H9 (cell line): ENCODE measurements around the gene FOXN4. TPM values are rescaled to one million over a fixed set of nuclear protein-coding genes. Genes with fewer than 3 reads are reported as not detected.

Experiments used
- DNase-seq: peaks from one replicate; pipeline ENCODE4 v3.0.0-alpha.2; 2017
- H2AFZ ChIP-seq: one replicate; pipeline ENCODE4 v1.6.1; 2013; ENCODE audit warnings: mild to moderate bottlenecking, low read length, control low read depth, moderate library complexity
- H2AK5ac ChIP-seq: 2 replicates; pipeline ENCODE4 v1.6.1; 2013; ENCODE audit warnings: low read length, control low read depth, mixed read lengths; ENCODE audit not compliant: insufficient read length
- H2BK120ac ChIP-seq: one replicate; pipeline ENCODE4 v1.6.1; 2013; ENCODE audit warnings: low read depth, mild to moderate bottlenecking, low read length, control low read depth, inconsistent platforms; ENCODE audit not compliant: poor library complexity, severe bottlenecking
- H2BK12ac ChIP-seq: 2 replicates; pipeline ENCODE4 v1.6.1; 2013; ENCODE audit warnings: low read length, control low read depth, mixed read lengths, low read depth; ENCODE audit not compliant: insufficient read length
- H2BK15ac ChIP-seq: 2 replicates; pipeline ENCODE4 v1.6.1; 2013; ENCODE audit warnings: low read depth, low read length, control low read depth
- H2BK20ac ChIP-seq: one replicate; pipeline ENCODE4 v1.6.1; 2013; ENCODE audit warnings: low read depth, mild to moderate bottlenecking, low read length, control low read depth, inconsistent platforms; ENCODE audit not compliant: poor library complexity, severe bottlenecking
- H2BK5ac ChIP-seq: 2 replicates; pipeline ENCODE4 v1.6.1; 2013; ENCODE audit warnings: low read length, control low read depth, mixed read lengths; ENCODE audit not compliant: insufficient read length
- H3K14ac ChIP-seq: 2 replicates; pipeline ENCODE4 v1.6.1; 2013; ENCODE audit warnings: low read length, control low read depth; ENCODE audit not compliant: insufficient read depth
- H3K18ac ChIP-seq: 2 replicates; pipeline ENCODE4 v1.6.1; 2013; ENCODE audit warnings: low read depth, mild to moderate bottlenecking, mixed read lengths, low read length, control low read depth; ENCODE audit not compliant: insufficient read length
- H3K23ac ChIP-seq: 2 replicates; pipeline ENCODE4 v1.6.1; 2013; ENCODE audit warnings: low read length, control low read depth, mixed read lengths, low read depth; ENCODE audit not compliant: insufficient read length
- H3K23me2 ChIP-seq: 2 replicates; pipeline ENCODE4 v1.6.1; 2013; ENCODE audit warnings: low read depth, mild to moderate bottlenecking, mixed read lengths, low read length, control low read depth; ENCODE audit not compliant: insufficient read length, poor library complexity, severe bottlenecking
- H3K27ac ChIP-seq: 2 replicates; pipeline ENCODE4 v1.5.1; 2013; ENCODE audit warnings: low read length, control low read depth, mixed read lengths, low read depth; ENCODE audit not compliant: insufficient read length
- H3K27me3 ChIP-seq: 2 replicates; pipeline ENCODE4 v1.6.1; 2013; ENCODE audit warnings: low read length, control low read depth, inconsistent platforms; ENCODE audit not compliant: insufficient read depth
- H3K4ac ChIP-seq: 2 replicates; pipeline ENCODE4 v1.6.1; 2013; ENCODE audit warnings: low read depth, mild to moderate bottlenecking, control low read depth, inconsistent platforms, low read length, moderate library complexity
- H3K4me1 ChIP-seq: 2 replicates; pipeline ENCODE4 v1.6.1; 2013; ENCODE audit warnings: low read length, control low read depth, inconsistent platforms; ENCODE audit not compliant: insufficient read depth
- H3K4me2 ChIP-seq: 2 replicates; pipeline ENCODE4 v1.6.1; 2013; ENCODE audit warnings: low read length, control low read depth, mixed read lengths; ENCODE audit not compliant: insufficient read length, insufficient read depth
- H3K56ac ChIP-seq: 2 replicates; pipeline ENCODE4 v1.6.1; 2013; ENCODE audit warnings: low read depth, mild to moderate bottlenecking, mixed read lengths, low read length, control low read depth; ENCODE audit not compliant: insufficient read length
- H3K79me1 ChIP-seq: 2 replicates; pipeline ENCODE4 v1.6.1; 2013; ENCODE audit warnings: low read depth, mild to moderate bottlenecking, moderate library complexity, low read length, control low read depth, inconsistent platforms; ENCODE audit not compliant: insufficient read depth, poor library complexity, severe bottlenecking
- H3K79me2 ChIP-seq: 2 replicates; pipeline ENCODE4 v1.6.1; 2013; ENCODE audit warnings: low read length, control low read depth, inconsistent platforms; ENCODE audit not compliant: insufficient read depth
- H3K9ac ChIP-seq: 2 replicates; pipeline ENCODE4 v1.6.1; 2013; ENCODE audit warnings: low read length, control low read depth, mixed read lengths; ENCODE audit not compliant: insufficient read length; ENCODE audit errors: extremely low read depth
- H3K9me3 ChIP-seq: one replicate; pipeline ENCODE4 v1.6.1; 2013; ENCODE audit warnings: low read depth, low read length, inconsistent platforms; ENCODE audit not compliant: control insufficient read depth
- H3T11ph ChIP-seq: one replicate; pipeline ENCODE4 v1.6.1; 2013; ENCODE audit warnings: mild to moderate bottlenecking, low read length, control low read depth, inconsistent platforms
- H4K20me1 ChIP-seq: one replicate; pipeline ENCODE4 v1.6.1; 2013; ENCODE audit not compliant: control insufficient read depth, insufficient read length, insufficient read depth
- H4K5ac ChIP-seq: 2 replicates; pipeline ENCODE4 v1.6.1; 2013; ENCODE audit warnings: low read depth, mild to moderate bottlenecking, mixed read lengths, low read length, control low read depth; ENCODE audit not compliant: insufficient read length
- H4K8ac ChIP-seq: replicated peaks from 2 replicates; pipeline ENCODE4 v1.6.1; 2013; ENCODE audit warnings: low read length, control low read depth, mixed read lengths, low read depth; ENCODE audit not compliant: insufficient read length
- H4K91ac ChIP-seq: 2 replicates; pipeline ENCODE4 v1.6.1; 2013; ENCODE audit warnings: low read depth, mild to moderate bottlenecking, moderate library complexity, mixed read lengths, low read length, control low read depth; ENCODE audit not compliant: insufficient read length
- H3K27ac Mint-ChIP-seq, 3 experiments: 2 replicates in 2 of 3; 3 replicates in 1 of 3; pipeline ENCODE4 v1.8.0; 2020 to 2021; ENCODE audit warnings: mixed read lengths in 3 of 3, mild to moderate bottlenecking in 1 of 3, moderate library complexity in 1 of 3
- H3K27me3 Mint-ChIP-seq: 2 replicates; pipeline ENCODE4 v1.8.0; 2021; ENCODE audit warnings: low read depth, mild to moderate bottlenecking, moderate library complexity, mixed read lengths
- H3K36me3 Mint-ChIP-seq, 3 experiments: 2 replicates in 2 of 3; 3 replicates in 1 of 3; pipeline ENCODE4 v1.8.0; 2020 to 2021; ENCODE audit warnings: low read depth in 3 of 3, mixed read lengths in 3 of 3; ENCODE audit not compliant: insufficient read depth in 1 of 3
- H3K4me1 Mint-ChIP-seq, 2 experiments: 2 replicates each; pipeline ENCODE4 v1.8.0; 2020; ENCODE audit warnings: mixed read lengths in 2 of 2
- H3K4me3 Mint-ChIP-seq, 2 experiments: 2 replicates in 1 of 2; 3 replicates in 1 of 2; pipeline ENCODE4 v1.8.0; 2020 to 2021; ENCODE audit warnings: mild to moderate bottlenecking in 2 of 2, mixed read lengths in 2 of 2, moderate library complexity in 1 of 2
- H3K9me3 Mint-ChIP-seq, 2 experiments: 2 replicates in 1 of 2; 3 replicates in 1 of 2; pipeline ENCODE4 v1.8.0; 2020; ENCODE audit warnings: mild to moderate bottlenecking in 2 of 2, mixed read lengths in 2 of 2, moderate library complexity in 1 of 2
- WGBS: extraction: QIAGEN DNeasy Blood & Tissue Kit; methylation state at CpG from one replicate; pipeline ENCODE4 v1.1.7; 2013; ENCODE audit warnings: missing lambda C conversion rate, low lambda C conversion rate, mixed read lengths; ENCODE audit not compliant: insufficient read length; ENCODE audit errors: extremely low coverage; 5-methylcytosine and 5-hydroxymethylcytosine counted together
- total RNA-seq: library from RNA; stranded (reverse); gene quantifications from 2 replicates; pipeline ENCODE4 v1.2.1, GENCODE V29; 2021
- TF ChIP-seq, protein P1 (sequence below): fragments of 200-600 bp; sonication (generic); conservative IDR thresholded peaks from 3 replicates; pipeline ENCODE4 v1.8.0; 2021; ENCODE audit warnings: antibody characterized with exemption, mild to moderate bottlenecking

FOXN4 gene
- total RNA-seq, 1 experiment from 2014 or later, result 0.39 TPM

DNA sequence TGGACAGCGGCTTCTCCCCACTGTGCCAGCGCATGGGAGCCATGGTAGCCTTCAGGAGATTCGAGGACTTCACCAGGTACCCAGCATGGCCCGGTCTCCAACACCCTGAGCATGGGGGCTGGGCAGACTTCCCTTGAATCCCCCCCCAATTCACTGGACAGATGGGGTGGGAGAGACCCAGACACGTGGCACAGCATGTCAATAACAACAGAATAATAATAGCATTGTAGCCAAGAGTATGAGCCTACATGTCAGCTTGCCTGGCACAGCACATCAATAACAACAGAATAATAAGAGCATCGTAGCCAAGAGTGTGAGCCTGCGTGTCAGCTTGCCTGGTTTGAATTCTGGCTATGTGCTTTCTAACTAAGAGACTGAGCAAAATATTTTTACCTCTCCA lies 76.4 kb downstream of the FOXN4 start:
- Histone ChIP-seq H3K14ac (no peak overlapping the region), H4K91ac (no peak overlapping the region), H3K56ac (no peak overlapping the region), H3K9ac (no peak overlapping the region), H2AK5ac (no peak overlapping the region), H3K4me1 (no peaks in the 10 kb centered on the region), H2BK20ac (no peak overlapping the region), H2BK5ac (no peak overlapping the region), H3K4ac (no peak overlapping the region), H3K23me2 (no peaks in the 10 kb centered on the region), H2BK15ac (no peak overlapping the region), H4K5ac (no peak overlapping the region), H4K20me1 (no peaks in the 10 kb centered on the region), H4K8ac (no peak overlapping the region), H3K4me2 (no peak overlapping the region), H2BK120ac (no peak overlapping the region), H2BK12ac (no peak overlapping the region), H3K9me3 (no peaks in the 10 kb centered on the region), H3K27me3 (no peaks in the 10 kb centered on the region), H3K23ac (no peak overlapping the region), H3K18ac (no peak overlapping the region), H3K79me1 (no peaks in the 10 kb centered on the region), H3T11ph (no peak overlapping the region), H2AFZ (no peak overlapping the region), H3K79me2 (no peaks in the 10 kb centered on the region), H3K27ac (no peak overlapping the region)
- H3K4me1 Mint-ChIP-seq, result no peaks in the 10 kb centered on the region; a peak in 1 of 4 replicates
- H3K27ac Mint-ChIP-seq, result no peak overlapping the region
- no peaks in the 10 kb centered on the region for H3K27me3 Mint-ChIP-seq
- H3K9me3 Mint-ChIP-seq, result no peaks in the 10 kb centered on the region
- WGBS, result no CpG with 5 or more reads among the region's 7 CpGs
- peaks cover 4 to 26% (median 14%) of the 10 kb centered on the region in 3 experiments; a peak in 5 of 7 replicates for H3K36me3 Mint-ChIP-seq
- TF ChIP-seq, protein P1, sequence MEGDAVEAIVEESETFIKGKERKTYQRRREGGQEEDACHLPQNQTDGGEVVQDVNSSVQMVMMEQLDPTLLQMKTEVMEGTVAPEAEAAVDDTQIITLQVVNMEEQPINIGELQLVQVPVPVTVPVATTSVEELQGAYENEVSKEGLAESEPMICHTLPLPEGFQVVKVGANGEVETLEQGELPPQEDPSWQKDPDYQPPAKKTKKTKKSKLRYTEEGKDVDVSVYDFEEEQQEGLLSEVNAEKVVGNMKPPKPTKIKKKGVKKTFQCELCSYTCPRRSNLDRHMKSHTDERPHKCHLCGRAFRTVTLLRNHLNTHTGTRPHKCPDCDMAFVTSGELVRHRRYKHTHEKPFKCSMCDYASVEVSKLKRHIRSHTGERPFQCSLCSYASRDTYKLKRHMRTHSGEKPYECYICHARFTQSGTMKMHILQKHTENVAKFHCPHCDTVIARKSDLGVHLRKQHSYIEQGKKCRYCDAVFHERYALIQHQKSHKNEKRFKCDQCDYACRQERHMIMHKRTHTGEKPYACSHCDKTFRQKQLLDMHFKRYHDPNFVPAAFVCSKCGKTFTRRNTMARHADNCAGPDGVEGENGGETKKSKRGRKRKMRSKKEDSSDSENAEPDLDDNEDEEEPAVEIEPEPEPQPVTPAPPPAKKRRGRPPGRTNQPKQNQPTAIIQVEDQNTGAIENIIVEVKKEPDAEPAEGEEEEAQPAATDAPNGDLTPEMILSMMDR, result no peak
- no peak overlapping the region for H3K4me3 Mint-ChIP-seq
- DNase-seq, result no peak
